Trophoblast cell (in vitro differentiated cells and primary cell): ENCODE data around the gene RNU1-1.
"Not testable (repeated sequence)": the region's sequence is repeated elsewhere in the genome, so short reads cannot be mapped to it uniquely, and the experiment has no call there.

ENCODE experiments used
- DNase-seq, 2 donors: peaks; one replicate each; pipeline ENCODE4 v3.0.0-alpha.2; 2016
- H2AFZ ChIP-seq: 2 replicates; pipeline ENCODE4 v1.6.1; 2013; ENCODE audit warnings: low read length, moderate library complexity, mild to moderate bottlenecking; ENCODE audit not compliant: insufficient read depth, poor library complexity
- H2AK5ac ChIP-seq: 2 replicates; pipeline ENCODE4 v1.6.1; 2013; ENCODE audit warnings: mild to moderate bottlenecking, low read length
- H2BK120ac ChIP-seq: 2 replicates; pipeline ENCODE4 v1.6.1; 2013; ENCODE audit warnings: low read length, mild to moderate bottlenecking, moderate library complexity; ENCODE audit not compliant: insufficient read depth, poor library complexity
- H2BK12ac ChIP-seq: 2 replicates; pipeline ENCODE4 v1.6.1; 2013; ENCODE audit warnings: mild to moderate bottlenecking, low read length, moderate library complexity
- H2BK5ac ChIP-seq: 2 replicates; pipeline ENCODE4 v1.6.1; 2013; ENCODE audit warnings: low read length, low read depth, moderate library complexity, mild to moderate bottlenecking; ENCODE audit not compliant: poor library complexity
- H3K14ac ChIP-seq: 2 replicates; pipeline ENCODE4 v1.6.1; 2013; ENCODE audit warnings: mild to moderate bottlenecking, low read length
- H3K18ac ChIP-seq: 2 replicates; pipeline ENCODE4 v1.6.1; 2013; ENCODE audit warnings: mild to moderate bottlenecking, low read length
- H3K23ac ChIP-seq: 2 replicates; pipeline ENCODE4 v1.6.1; 2013; ENCODE audit warnings: low read length
- H3K27ac ChIP-seq: 2 replicates; pipeline ENCODE4 v1.5.1; 2013; ENCODE audit warnings: low read depth, mild to moderate bottlenecking, inconsistent platforms, low read length, moderate library complexity
- H3K27me3 ChIP-seq: 2 replicates; pipeline ENCODE4 v1.6.1; 2013; ENCODE audit warnings: inconsistent platforms, mild to moderate bottlenecking, low read length, moderate library complexity; ENCODE audit not compliant: insufficient read depth
- H3K36me3 ChIP-seq, 2 experiments: 1 replicate in 1 of 2; 2 replicates in 1 of 2; pipeline ENCODE4 v1.6.1; 2013; ENCODE audit warnings: low read length in 2 of 2, mild to moderate bottlenecking in 2 of 2, moderate library complexity in 1 of 2; ENCODE audit not compliant: insufficient read depth in 2 of 2, control insufficient read depth in 1 of 2
- H3K4ac ChIP-seq: 2 replicates; pipeline ENCODE4 v1.6.1; 2013; ENCODE audit warnings: low read depth, mild to moderate bottlenecking, low read length, moderate library complexity
- H3K4me1 ChIP-seq, 2 experiments: 1 replicate in 1 of 2; 2 replicates in 1 of 2; pipeline ENCODE4 v1.6.1; 2013; ENCODE audit warnings: low read length in 2 of 2, mild to moderate bottlenecking in 2 of 2, moderate library complexity in 1 of 2; ENCODE audit not compliant: insufficient read depth in 2 of 2, control insufficient read depth in 1 of 2
- H3K4me2 ChIP-seq: 2 replicates; pipeline ENCODE4 v1.6.1; 2013; ENCODE audit warnings: inconsistent platforms, mild to moderate bottlenecking, low read length, moderate library complexity
- H3K4me3 ChIP-seq: 2 replicates; pipeline ENCODE4 v1.5.1; 2013; ENCODE audit warnings: mild to moderate bottlenecking, low read depth, low read length, inconsistent platforms
- H3K79me1 ChIP-seq: one replicate; pipeline ENCODE4 v1.6.1; 2013; ENCODE audit warnings: low read length
- H3K79me2 ChIP-seq: 2 replicates; pipeline ENCODE4 v1.6.1; 2013; ENCODE audit warnings: low read length, mild to moderate bottlenecking; ENCODE audit not compliant: control insufficient read depth, insufficient read depth, poor library complexity
- H3K9ac ChIP-seq: 2 replicates; pipeline ENCODE4 v1.6.1; 2013; ENCODE audit warnings: mild to moderate bottlenecking, low read length
- H3K9me3 ChIP-seq: 2 replicates; pipeline ENCODE4 v1.6.1; 2013; ENCODE audit warnings: low read depth, mild to moderate bottlenecking, control low read depth, inconsistent platforms, low read length; ENCODE audit not compliant: insufficient read depth
- H4K12ac ChIP-seq: 2 replicates; pipeline ENCODE4 v1.6.1; 2013; ENCODE audit warnings: low read depth, mild to moderate bottlenecking, low read length, moderate library complexity
- H4K8ac ChIP-seq: 2 replicates; pipeline ENCODE4 v1.6.1; 2013; ENCODE audit warnings: low read depth, mild to moderate bottlenecking, low read length, moderate library complexity
- H4K91ac ChIP-seq: one replicate; pipeline ENCODE4 v1.6.1; 2013; ENCODE audit warnings: low read depth, mild to moderate bottlenecking, low read length, moderate library complexity
- WGBS: extraction: QIAGEN DNeasy Blood & Tissue Kit; methylation state at CpG from one replicate; pipeline ENCODE4 v1.1.7; 2013; ENCODE audit warnings: missing lambda C conversion rate; ENCODE audit not compliant: insufficient read length, insufficient coverage; ENCODE audit errors: extremely low coverage; 5-methylcytosine and 5-hydroxymethylcytosine counted together

RNU1-1 gene

GRCh38 chr1:16503494-16503893 lies 10.6 kb downstream of the RNU1-1 start:
- H3K4ac ChIP-seq = no peak overlapping the region
- H2AK5ac ChIP-seq = no peak overlapping the region
- no peak overlapping the region for H3K27ac ChIP-seq
- H3K36me3 ChIP-seq = no peaks in the 10 kb centered on the region
- no peak overlapping the region for H2AFZ ChIP-seq
- no peak overlapping the region for H2BK120ac ChIP-seq
- peaks cover 0 to 2% of the 10 kb centered on the region in 2 experiments for H3K4me1 ChIP-seq
- DNase-seq = no peak
- H3K27me3 ChIP-seq = no peaks in the 10 kb centered on the region
- peaks cover 7% of the 10 kb centered on the region for H3K79me2 ChIP-seq
- no peak overlapping the region for H3K14ac ChIP-seq
- H3K18ac ChIP-seq = no peak overlapping the region
- H2BK12ac ChIP-seq = no peak overlapping the region
- peaks cover 9% of the 10 kb centered on the region for H3K79me1 ChIP-seq
- H4K91ac ChIP-seq = no peak overlapping the region
- no CpG with 5 or more reads among the region's 2 CpGs for WGBS
- no peak overlapping the region for H3K4me3 ChIP-seq
- H4K8ac ChIP-seq = no peak overlapping the region
- no peak overlapping the region for H4K12ac ChIP-seq
- no peak overlapping the region for H3K4me2 ChIP-seq
- H2BK5ac ChIP-seq = no peak overlapping the region
- H3K23ac ChIP-seq = no peak overlapping the region
- H3K9me3 ChIP-seq = peaks cover 4% of the 10 kb centered on the region
- no peak overlapping the region for H3K9ac ChIP-seq

DNA sequence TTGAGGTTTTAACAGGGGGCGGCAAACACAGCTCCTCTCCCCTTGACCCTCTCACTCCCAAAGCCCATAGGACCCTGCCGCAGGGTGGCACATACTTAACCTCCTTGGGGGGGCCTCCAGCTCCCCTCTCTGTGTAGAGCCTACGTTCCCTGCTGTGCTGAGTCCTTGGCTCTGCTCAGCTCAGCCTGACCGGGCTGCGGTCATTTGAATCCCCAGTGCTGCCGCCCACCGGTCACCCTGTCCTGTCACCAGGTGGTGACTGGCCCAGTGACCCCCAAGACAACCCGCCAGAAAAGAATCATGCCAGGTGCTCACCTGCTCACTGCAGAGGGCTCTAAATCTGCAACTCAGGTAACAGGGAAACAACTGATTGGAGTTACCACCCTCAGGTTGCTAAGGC lies 12.6 kb downstream of the RNU1-1 start:
- not testable (repeated sequence) for H3K9ac ChIP-seq, H3K18ac ChIP-seq, H3K4me1 ChIP-seq, H3K4ac ChIP-seq, H2AFZ ChIP-seq, H3K79me1 ChIP-seq, H4K91ac ChIP-seq, H3K4me2 ChIP-seq, H3K4me3 ChIP-seq, H2AK5ac ChIP-seq, DNase-seq, H3K9me3 ChIP-seq, H3K14ac ChIP-seq, H2BK12ac ChIP-seq, H3K27ac ChIP-seq, H3K27me3 ChIP-seq, H3K36me3 ChIP-seq, H4K8ac ChIP-seq, H4K12ac ChIP-seq, H2BK5ac ChIP-seq, H3K79me2 ChIP-seq, H3K23ac ChIP-seq, H2BK120ac ChIP-seq
- no CpG with 5 or more reads among the region's 8 CpGs for WGBS

DNA sequence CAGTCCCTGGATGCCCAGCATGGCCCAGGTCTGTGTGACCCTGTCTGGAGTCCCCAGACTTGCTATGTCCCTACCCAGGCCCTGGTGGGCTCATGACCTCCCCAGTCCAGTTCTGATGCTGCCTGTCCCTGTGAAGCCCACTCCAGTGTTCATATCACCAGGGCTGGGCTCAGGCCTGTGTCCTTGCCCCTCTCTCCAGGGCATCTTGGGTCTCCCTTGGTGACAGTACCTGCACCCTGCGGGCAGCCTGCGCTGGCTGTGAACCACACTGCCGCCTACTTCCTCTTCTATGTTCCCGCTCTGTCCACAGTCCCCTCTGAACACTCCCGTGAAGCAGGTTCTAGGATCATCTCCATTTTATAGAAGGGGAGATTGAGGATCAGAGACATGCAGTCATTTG lies 13.1 kb downstream of the RNU1-1 start:
- no CpG with 5 or more reads among the region's 5 CpGs for WGBS
- not testable (repeated sequence) for H3K9ac ChIP-seq, H3K36me3 ChIP-seq, DNase-seq, H4K12ac ChIP-seq, H3K14ac ChIP-seq, H3K23ac ChIP-seq, H2AFZ ChIP-seq, H3K4me3 ChIP-seq, H2AK5ac ChIP-seq, H4K8ac ChIP-seq, H3K4me2 ChIP-seq, H2BK120ac ChIP-seq, H3K9me3 ChIP-seq, H3K4ac ChIP-seq, H4K91ac ChIP-seq, H2BK5ac ChIP-seq, H3K79me1 ChIP-seq, H3K18ac ChIP-seq, H3K27ac ChIP-seq, H3K27me3 ChIP-seq, H2BK12ac ChIP-seq, H3K4me1 ChIP-seq, H3K79me2 ChIP-seq

DNA sequence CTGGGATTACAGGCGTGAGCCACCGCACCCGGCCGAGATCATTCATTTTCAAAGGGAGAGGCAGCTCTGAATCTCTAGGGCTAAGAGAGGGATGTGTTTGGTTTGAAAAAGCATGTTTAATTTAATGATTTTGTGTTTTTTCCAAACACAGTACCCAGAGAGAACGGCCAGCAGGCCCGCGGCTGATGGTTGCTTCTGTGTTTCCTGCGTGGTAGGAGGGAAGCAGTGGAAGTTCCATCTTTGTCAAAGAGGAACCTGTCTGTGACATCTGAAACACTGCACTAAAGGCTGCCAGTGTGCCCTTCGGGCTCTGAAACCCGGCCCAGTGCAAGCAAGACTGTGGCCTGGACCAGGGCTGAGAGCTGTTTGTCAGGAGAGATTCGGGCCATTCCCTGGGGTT lies 13.6 kb downstream of the RNU1-1 start:
- not testable (repeated sequence) for H3K79me2 ChIP-seq, H3K4ac ChIP-seq, H3K23ac ChIP-seq, DNase-seq, H3K9me3 ChIP-seq, H2AK5ac ChIP-seq, H3K27me3 ChIP-seq, H3K36me3 ChIP-seq, H4K8ac ChIP-seq, H4K91ac ChIP-seq, H3K27ac ChIP-seq, H3K18ac ChIP-seq, H2BK12ac ChIP-seq, H2AFZ ChIP-seq, H3K4me2 ChIP-seq, H2BK120ac ChIP-seq, H3K14ac ChIP-seq, H3K79me1 ChIP-seq, H3K4me3 ChIP-seq, H3K9ac ChIP-seq, H2BK5ac ChIP-seq, H3K4me1 ChIP-seq, H4K12ac ChIP-seq
- WGBS = no CpG with 5 or more reads among the region's 11 CpGs
